ENCODE results near the gene YPEL1. TPM values are rescaled to one million over a fixed set of nuclear protein-coding genes. Genes with fewer than 3 reads are reported as not detected.

The YPEL1 gene
- total RNA-seq, 4 donors from 2014 or later, result 1.5 to 5.1 (median 2.4) TPM

GRCh38 chr22:21697021-21697771 is 38.4 kb downstream of the YPEL1 start:
- no peaks in the 10 kb centered on the region for H3K27me3 ChIP-seq
- no peaks in the 10 kb centered on the region for H3K9me3 ChIP-seq
- H3K27ac ChIP-seq, result no peak overlapping the region
- no peaks in the 10 kb centered on the region for H3K4me1 ChIP-seq
- H3K4me3 ChIP-seq, result no peak overlapping the region
- TF ChIP-seq POLR2AphosphoS5 (IDR thresholded peaks at IDR 0.05) (no peak), EP300 (IDR thresholded peaks at IDR 0.05) (no peak), CTCF (IDR thresholded peaks at IDR 0.05) (no peak), POLR2A (IDR thresholded peaks at IDR 0.05) (no peak)
- 95% methylated on average over 10 of the region's 16 CpGs for WGBS
- DNase-seq (ENCODE audit: low spot score in 2 of 2), result no peak
- H3K36me3 ChIP-seq, result peaks cover 77% of the 10 kb centered on the region

- H3K36me3 ChIP-seq, result peaks cover 81% of the 10 kb centered on the region
- TF ChIP-seq CTCF (IDR thresholded peaks at IDR 0.05) (no peak), POLR2AphosphoS5 (IDR thresholded peaks at IDR 0.05) (no peak), EP300 (IDR thresholded peaks at IDR 0.05) (no peak), POLR2A (IDR thresholded peaks at IDR 0.05) (no peak)
- no peak overlapping the region for H3K27ac ChIP-seq
- no peak overlapping the region for H3K4me3 ChIP-seq
- no peaks in the 10 kb centered on the region for H3K4me1 ChIP-seq
- no peaks in the 10 kb centered on the region for H3K27me3 ChIP-seq
- WGBS, result 92% methylated on average over 6 of the region's 6 CpGs
- H3K9me3 ChIP-seq, result no peaks in the 10 kb centered on the region
- DNase-seq (ENCODE audit: low spot score in 2 of 2), result no peak
Observed at GRCh38 chr22:21696115-21696514, 39.5 kb downstream of the YPEL1 start.

GRCh38 chr22:21695430-21696085 is 40.0 kb downstream of the YPEL1 start:
- Histone ChIP-seq H3K27me3 (no peaks in the 10 kb centered on the region), H3K4me1 (no peaks in the 10 kb centered on the region), H3K4me3 (no peak overlapping the region), H3K27ac (no peak overlapping the region), H3K36me3 (peaks cover 83% of the 10 kb centered on the region), H3K9me3 (no peaks in the 10 kb centered on the region)
- 89% methylated on average over 5 of the region's 6 CpGs for WGBS
- TF ChIP-seq EP300 (IDR thresholded peaks at IDR 0.05) (no peak), POLR2A (IDR thresholded peaks at IDR 0.05) (no peak), CTCF (IDR thresholded peaks at IDR 0.05) (no peak), POLR2AphosphoS5 (IDR thresholded peaks at IDR 0.05) (no peak)
- DNase-seq (ENCODE audit: low spot score in 2 of 2), result no peak

GRCh38 chr22:21694795-21695429 is 40.7 kb downstream of the YPEL1 start:
- no peak for DNase-seq (ENCODE audit: low spot score in 2 of 2)
- 85% methylated on average over 6 of the region's 20 CpGs for WGBS
- Histone ChIP-seq H3K9me3 (no peaks in the 10 kb centered on the region), H3K36me3 (peaks cover 86% of the 10 kb centered on the region), H3K4me1 (no peaks in the 10 kb centered on the region), H3K27ac (no peak overlapping the region), H3K27me3 (no peaks in the 10 kb centered on the region), H3K4me3 (no peak overlapping the region)
- TF ChIP-seq EP300 (IDR thresholded peaks at IDR 0.05) (no peak), CTCF (IDR thresholded peaks at IDR 0.05) (no peak), POLR2AphosphoS5 (IDR thresholded peaks at IDR 0.05) (no peak), POLR2A (IDR thresholded peaks at IDR 0.05) (no peak)

GRCh38 chr22:21694394-21694793 is 41.2 kb downstream of the YPEL1 start:
- no peaks in the 10 kb centered on the region for H3K27me3 ChIP-seq
- H3K27ac ChIP-seq, result no peak overlapping the region
- H3K36me3 ChIP-seq, result peaks cover 86% of the 10 kb centered on the region
- no peak for DNase-seq (ENCODE audit: low spot score in 2 of 2)
- H3K4me1 ChIP-seq, result no peaks in the 10 kb centered on the region
- no peak overlapping the region for H3K4me3 ChIP-seq
- H3K9me3 ChIP-seq, result no peaks in the 10 kb centered on the region
- no peak for TF ChIP-seq POLR2AphosphoS5 (IDR thresholded peaks at IDR 0.05)
- no peak for TF ChIP-seq POLR2A (IDR thresholded peaks at IDR 0.05)
- TF ChIP-seq EP300 (IDR thresholded peaks at IDR 0.05), result no peak
- no peak for TF ChIP-seq CTCF (IDR thresholded peaks at IDR 0.05)
- 80% methylated on average over 12 of the region's 14 CpGs for WGBS

All from suprapubic skin (tissue), 4 donors.